HG02970 (cell line): Measurements from ENCODE around the gene AMBP.

Experiments used
- ATAC-seq: cut with Tn5 transposase; IDR thresholded peaks from one replicate; pipeline ENCODE4 v1.9.1; 2021; ENCODE audit warnings: mild to moderate bottlenecking, moderate library complexity, moderate number of reproducible peaks; ENCODE audit not compliant: unreplicated experiment, low FRiP score

AMBP gene

GRCh38 chr9:114114364-114114763 is 36.3 kb upstream of the AMBP start:
- no peak for ATAC-seq

DNA sequence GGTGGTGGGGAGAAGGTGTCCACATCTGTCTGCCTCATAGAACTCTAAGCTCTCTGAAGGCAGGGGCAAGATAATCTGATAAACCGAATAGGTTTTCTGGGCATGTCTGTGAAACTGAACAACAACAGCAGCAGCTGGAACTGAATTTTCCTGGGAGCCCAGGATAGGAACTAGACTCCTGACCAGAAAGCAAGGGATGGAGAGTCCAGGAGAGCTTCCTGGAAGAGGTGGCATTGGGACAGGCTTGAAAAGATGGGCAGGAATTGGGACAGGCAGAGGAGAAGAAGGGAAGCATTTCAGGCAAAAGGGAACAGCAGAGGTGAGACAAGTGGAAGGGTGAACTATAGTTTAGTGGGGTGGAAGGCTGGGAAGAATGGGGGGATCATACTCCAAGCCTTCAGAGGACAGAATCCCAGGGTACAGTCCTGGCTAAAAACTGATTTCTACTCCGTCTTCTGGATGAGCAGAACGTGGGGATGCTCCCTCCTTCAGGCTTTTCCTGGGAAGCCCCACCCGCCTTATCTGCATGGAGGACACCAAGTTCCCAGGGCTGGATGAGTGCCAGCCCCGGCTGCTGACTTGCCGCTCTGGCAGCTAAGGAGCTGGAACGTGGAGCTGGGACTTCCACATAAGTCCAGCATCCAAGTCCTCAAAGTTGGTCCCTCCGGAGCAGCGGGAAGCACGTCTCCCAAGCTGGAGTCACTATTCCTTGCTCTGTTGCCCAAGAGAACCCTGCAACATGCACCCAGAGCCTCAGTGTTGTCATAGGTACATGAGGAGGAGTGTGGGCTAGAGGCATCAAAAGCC is 34.9 kb upstream of the AMBP start:
- ATAC-seq = no peak

- ATAC-seq = no peak
These were observed 34.2 kb upstream of the AMBP start for GRCh38 chr9:114112325-114112724.

DNA sequence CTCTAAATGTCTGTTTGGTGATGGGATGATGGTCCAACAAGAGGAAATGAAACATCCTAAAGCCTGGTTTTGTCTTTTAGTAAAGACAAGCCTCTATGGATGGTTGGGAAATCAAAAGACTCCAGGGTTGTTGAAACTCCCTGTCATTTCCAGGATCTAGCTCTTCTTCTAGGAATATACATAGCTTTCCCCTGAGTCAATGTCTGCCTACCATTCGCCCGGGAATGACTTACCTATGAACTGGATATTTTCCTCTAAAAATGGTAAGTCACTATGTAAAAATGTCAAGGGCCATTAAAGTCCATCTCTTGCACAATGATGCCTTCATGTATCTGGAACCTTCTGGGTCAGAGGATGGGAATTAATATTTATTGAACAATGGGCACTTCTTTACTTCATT is 32.1 kb upstream of the AMBP start:
- ATAC-seq = no peak

- no peak for ATAC-seq
These were observed 31.0 kb upstream of the AMBP start for GRCh38 chr9:114109124-114109523.

- ATAC-seq = no peak
These were observed 30.1 kb upstream of the AMBP start for GRCh38 chr9:114108016-114108833.

- no peak for ATAC-seq
These were observed 29.3 kb upstream of the AMBP start for GRCh38 chr9:114107286-114108001.

DNA sequence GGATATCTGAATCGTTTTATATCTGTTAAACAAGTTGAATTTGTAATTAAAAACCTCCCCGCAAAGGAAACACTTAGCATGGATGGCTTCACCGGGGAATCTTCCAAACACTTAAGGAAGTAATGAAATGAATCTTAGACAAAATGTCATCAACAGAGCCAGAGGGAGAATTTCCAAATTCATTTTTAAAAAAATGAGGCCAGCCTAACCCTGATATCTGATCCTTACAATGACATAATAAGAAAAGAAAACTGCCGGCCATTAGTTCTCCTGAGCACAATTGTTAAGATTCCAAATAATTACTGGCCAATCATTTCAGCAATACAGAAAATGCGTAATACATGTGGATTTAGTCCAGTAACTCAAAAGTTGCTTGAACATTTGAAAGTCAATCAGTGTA is 27.1 kb upstream of the AMBP start:
- ATAC-seq = no peak

- no peak for ATAC-seq
These were observed 24.4 kb upstream of the AMBP start for GRCh38 chr9:114102484-114102883.

- ATAC-seq = no peak
These were observed 22.4 kb upstream of the AMBP start for GRCh38 chr9:114100536-114100935.

DNA sequence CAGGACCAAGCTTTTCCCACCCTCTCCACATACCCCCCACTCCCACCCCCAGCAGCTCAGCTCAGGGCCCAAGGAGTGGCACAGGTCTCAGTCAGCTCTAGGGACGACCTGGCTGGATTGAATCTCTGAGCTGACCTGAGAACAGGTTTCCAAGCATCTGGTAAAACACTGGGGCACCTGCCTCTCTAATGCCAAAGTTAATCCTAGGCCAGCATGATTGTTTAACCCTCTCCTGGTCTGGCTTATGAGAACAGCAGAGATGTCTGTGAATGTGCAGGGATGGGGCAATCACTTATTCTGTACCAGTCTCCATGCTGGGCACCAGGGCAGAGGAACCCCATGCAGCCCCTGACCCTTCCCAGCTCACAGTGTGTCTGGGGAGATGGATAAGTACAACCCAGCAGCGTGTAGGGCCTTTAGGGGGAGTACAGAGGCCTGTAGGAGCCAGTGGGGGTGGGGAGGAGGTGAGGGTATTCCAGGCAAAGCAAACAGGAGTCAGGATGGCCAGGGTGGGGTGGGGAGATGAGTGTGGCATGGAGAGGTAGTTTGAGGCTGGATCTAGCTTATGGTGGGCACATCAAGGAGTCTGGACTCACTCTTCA is 21.7 kb upstream of the AMBP start:
- no peak for ATAC-seq

GRCh38 chr9:114098936-114099668 is 21.0 kb upstream of the AMBP start, which contains the start of gene KIF12:
TSS of gene KIF12 (minus strand) at chr9:114099292. CDS start at chr9:114099276, 16 bp downstream.
- ATAC-seq = no peak

- ATAC-seq = no peak
These were observed 20.2 kb upstream of the AMBP start for GRCh38 chr9:114098021-114098935.

- ATAC-seq = no peak
These were observed 19.5 kb upstream of the AMBP start for GRCh38 chr9:114097613-114098020.

GRCh38 chr9:114096866-114097612 is 18.9 kb upstream of the AMBP start:
- no peak for ATAC-seq

GRCh38 chr9:114096041-114096511 is 18.0 kb upstream of the AMBP start:
- ATAC-seq = no peak

GRCh38 chr9:114094971-114095370 is 16.9 kb upstream of the AMBP start:
- no peak for ATAC-seq
